ENCODE measurements around the gene SPEF2.

SPEF2 gene

GRCh38 chr5:35617435-35618303 is at the start of gene SPEF2:
Gene SPEF2, plus strand, starts transcription at chr5:35617863. Its CDS starts 135 bp downstream, at chr5:35617998.
- DNase-seq (ENCODE audit: low read depth in 2 of 2) = peak; percentile 52 to 60

DNA sequence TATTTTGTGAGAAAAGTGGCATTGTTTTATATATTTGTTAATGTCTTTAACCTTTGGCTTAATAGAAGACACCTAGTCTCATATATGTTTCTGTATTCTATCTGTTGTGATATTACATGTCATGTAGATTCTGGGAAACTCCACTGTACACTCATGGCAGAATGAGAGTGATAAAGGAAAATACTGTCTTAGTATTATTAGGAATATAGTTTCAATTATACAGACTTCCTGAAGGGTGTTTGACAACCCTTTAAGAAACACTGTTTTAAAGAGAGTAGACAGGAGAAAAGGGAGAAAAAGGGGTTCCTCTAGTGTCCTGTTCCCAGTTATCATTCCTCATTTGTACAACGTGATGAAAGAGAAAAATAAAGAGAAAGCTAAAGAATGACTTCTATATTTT is 42.1 kb upstream of the SPEF2 start:
- no peak for DNase-seq (ENCODE audit: low read depth in 2 of 2)

GRCh38 chr5:35587419-35587818 is 30.2 kb upstream of the SPEF2 start:
- DNase-seq (ENCODE audit: low read depth in 2 of 2) = no peak

GRCh38 chr5:35593338-35593737 is 24.3 kb upstream of the SPEF2 start:
- no peak for DNase-seq (ENCODE audit: low read depth in 2 of 2)

- no peak for DNase-seq (ENCODE audit: low read depth in 2 of 2)
Measured at GRCh38 chr5:35598707-35599370, 18.8 kb upstream of the SPEF2 start.

- no peak for DNase-seq (ENCODE audit: low read depth in 2 of 2)
Measured at GRCh38 chr5:35600591-35600990, 17.1 kb upstream of the SPEF2 start.

DNA sequence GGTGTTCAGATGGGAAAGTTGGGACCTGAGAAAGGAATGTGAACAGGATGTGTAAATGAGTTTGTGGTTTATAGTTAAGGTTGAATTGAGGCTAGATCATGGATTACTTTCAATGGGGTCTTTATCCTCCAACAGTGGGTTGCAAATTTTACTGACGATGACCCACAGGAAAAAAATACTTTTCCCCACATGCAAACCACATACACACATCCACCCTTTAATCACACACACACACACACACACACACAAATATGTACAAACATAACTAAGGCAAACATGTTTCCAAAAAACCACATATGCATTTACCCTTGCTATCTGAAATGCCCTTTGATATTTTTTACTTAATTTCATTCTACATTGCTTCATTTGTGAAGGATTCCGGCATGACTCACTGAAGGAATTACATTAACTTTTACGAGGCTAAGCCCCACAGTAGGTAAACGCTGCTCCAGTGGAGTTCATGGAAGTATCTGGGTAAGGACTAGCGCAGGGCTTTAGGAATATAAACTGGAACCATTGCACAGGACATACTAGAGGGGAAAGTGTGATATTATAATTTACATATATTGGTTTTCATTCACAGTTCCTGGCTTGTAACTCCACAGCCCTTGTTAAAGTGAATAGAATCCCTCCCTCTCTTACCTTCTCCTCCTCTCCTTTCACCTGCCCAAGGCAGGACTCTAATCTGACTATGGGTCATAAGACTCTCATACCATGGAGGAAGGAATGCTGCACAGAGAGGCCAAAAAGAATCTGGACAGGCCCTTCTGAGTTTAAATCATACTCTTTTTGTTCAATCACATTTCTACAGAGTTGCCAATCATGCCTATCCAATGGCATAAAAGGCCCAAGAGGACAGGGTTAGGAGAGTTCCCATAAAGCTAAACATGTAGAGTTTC is 8.5 kb upstream of the SPEF2 start:
- DNase-seq (ENCODE audit: low read depth in 2 of 2) = no peak

- no peak for DNase-seq (ENCODE audit: low read depth in 2 of 2)
Measured at GRCh38 chr5:35617060-35617434, 616 bp upstream of the SPEF2 start.

DNA sequence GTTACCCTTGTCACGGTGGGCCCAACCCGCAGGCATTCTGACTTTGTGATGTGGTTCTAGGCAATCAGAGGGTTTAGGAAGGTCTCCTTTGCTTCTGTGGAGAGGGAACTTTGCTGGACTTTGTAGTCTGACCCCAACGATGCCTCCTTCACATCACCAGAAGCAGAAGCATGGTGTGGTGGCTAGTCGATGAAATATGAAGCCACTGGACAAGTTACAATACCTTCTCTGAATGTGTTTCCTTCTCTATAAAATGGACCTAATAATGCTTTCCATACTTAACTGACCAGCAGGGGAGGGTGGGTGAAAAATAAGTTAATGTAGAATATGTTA is 607 bp downstream of the SPEF2 start:
- no peak for DNase-seq (ENCODE audit: low read depth in 2 of 2)

DNA sequence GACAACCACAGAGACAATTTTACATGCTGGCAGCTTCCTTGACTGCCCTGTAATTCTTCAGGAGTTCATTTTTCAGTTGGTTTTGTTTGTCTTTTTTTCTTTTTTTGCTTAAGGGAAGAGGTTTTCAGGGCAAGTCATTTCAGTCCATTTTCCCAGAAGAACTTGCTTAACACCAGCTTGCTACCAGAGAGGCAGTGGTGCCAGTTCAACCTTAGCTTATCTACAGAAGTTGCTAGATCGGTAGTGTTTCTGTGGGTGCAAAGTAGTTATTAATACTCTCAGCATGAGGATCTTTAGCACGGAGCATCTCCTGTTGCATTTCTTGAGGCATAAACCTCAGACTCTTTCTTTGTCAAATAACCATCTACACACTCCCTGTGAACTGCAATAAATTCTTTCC is 1.1 kb downstream of the SPEF2 start:
- no peak for DNase-seq (ENCODE audit: low read depth in 2 of 2)

- DNase-seq (ENCODE audit: low read depth in 2 of 2) = no peak
Measured at GRCh38 chr5:35622974-35623373, 5.3 kb downstream of the SPEF2 start.

- DNase-seq (ENCODE audit: low read depth in 2 of 2) = no peak
Measured at GRCh38 chr5:35623991-35624390, 6.3 kb downstream of the SPEF2 start.

DNA sequence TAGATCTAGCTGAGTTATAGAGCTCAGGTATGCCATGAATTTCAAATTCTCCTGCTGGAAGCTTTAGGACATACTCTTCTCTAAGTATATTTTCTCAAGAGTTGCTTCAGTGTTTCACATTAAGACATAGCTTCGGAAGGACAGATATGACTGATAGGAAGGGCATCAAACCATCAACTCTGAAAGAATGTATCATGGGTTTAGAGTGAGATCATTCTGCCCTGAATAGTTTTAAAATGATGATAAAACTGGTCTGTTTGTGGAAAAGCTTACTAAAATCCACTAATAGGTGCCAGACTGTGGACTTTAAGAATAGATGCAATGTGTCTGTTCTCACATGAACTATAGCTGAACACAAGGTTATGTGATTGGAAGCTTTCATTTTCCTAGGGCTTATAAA is 8.4 kb downstream of the SPEF2 start:
- DNase-seq (ENCODE audit: low read depth in 2 of 2) = no peak

- no peak for DNase-seq (ENCODE audit: low read depth in 2 of 2)
Measured at GRCh38 chr5:35626553-35626952, 8.9 kb downstream of the SPEF2 start.

- no peak for DNase-seq (ENCODE audit: low read depth in 2 of 2)
Measured at GRCh38 chr5:35634326-35634725, 16.7 kb downstream of the SPEF2 start.

DNA sequence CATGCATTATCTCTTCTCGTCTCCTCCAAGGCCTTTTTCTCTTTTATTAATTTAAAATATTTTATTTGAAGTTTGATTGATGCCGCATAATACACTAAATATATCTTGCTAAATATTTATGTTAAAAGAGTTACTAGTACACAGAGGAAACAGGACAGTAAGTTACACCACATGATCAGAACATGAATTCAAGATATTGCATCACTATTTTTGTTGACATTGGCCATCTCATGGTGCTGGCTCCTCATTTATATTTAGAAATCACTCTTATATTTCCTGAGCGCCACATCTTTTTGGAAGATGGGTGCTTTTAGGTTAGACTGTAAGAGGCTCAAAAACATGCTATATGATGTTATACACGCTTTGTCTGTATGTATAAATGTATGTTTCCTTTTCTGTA is 23.0 kb downstream of the SPEF2 start:
- DNase-seq (ENCODE audit: low read depth in 2 of 2) = no peak

GRCh38 chr5:35644543-35644942 is 26.9 kb downstream of the SPEF2 start:
- DNase-seq (ENCODE audit: low read depth in 2 of 2) = no peak

GRCh38 chr5:35647128-35647527 is 29.5 kb downstream of the SPEF2 start:
- no peak for DNase-seq (ENCODE audit: low read depth in 2 of 2)

DNA sequence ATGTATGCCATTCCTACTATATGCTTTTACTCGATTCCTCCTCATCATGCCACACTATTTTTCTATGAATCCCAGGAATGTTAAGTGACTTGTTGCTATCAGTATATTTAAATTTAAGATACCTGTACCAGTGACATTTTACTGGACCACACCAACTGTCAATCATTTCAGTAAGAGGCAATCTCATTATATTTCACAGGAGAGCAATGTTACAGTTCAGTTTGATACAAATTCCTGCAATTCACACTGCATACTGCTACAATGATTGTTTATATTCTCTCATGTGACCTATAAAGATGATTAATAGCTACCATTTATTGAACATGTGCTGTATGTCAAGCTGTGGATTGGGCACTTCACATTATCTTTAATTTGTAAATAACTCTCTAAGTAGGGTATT is 30.0 kb downstream of the SPEF2 start:
- no peak for DNase-seq (ENCODE audit: low read depth in 2 of 2)

DNA sequence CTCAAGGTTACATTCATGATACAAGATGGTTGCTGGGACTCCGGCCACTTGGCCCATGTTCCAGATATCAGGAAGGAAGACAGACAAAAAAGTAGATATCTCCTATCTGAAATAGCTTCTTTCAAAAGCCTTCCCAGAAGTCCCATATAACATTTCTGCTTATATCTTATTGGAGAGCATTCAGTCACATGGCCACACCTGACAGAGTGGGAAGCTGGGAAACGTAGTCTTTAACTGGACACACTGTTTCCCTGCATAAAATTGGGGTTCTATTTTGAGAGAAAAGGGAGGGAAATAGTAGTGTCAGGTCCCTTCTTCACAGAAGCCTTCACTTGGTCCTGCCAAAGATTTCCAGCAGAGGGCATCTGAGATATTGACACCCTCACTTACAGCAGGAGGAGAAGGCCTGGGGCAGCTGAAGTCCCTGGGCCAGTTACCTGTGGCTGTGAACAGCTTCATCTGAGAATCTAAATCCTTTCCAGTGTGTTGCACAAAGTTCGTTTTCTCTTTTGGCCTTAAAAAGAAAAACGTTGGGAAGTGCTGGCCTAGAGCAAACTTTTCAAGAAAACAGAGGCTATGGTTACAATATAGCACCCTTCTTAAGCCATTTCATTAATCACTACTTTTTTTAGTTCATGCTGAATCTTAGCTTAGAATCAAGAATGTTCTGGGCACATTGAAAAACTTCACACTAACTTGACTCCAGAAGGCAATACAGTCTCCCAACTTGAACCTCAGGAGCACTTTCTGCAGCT is 33.5 kb downstream of the SPEF2 start:
- peak; percentile 7 to 41 for DNase-seq (ENCODE audit: low read depth in 2 of 2)

DNA sequence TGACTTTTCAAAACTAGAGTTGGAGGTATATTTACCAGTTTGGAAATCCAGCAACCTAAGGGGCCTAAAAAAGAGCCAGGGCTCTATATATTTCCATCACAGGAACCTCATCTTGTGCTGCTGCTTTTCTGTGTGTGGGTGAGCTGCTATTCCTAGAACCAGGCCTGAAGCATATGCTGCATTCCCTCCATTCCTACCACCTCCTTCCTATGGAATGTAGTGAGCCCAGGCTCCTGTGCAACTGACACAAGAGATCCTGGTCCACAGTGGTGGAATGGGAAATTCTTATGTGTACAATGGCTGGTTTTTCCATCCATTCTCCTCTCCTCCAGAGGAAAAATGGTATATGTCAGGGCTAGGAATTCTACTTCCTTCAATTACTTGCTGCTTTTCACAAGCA is 39.1 kb downstream of the SPEF2 start:
- no peak for DNase-seq (ENCODE audit: low read depth in 2 of 2)

- no peak for DNase-seq (ENCODE audit: low read depth in 2 of 2)
Measured at GRCh38 chr5:35657877-35658276, 40.2 kb downstream of the SPEF2 start.
